HCEC 1CT (cell line): ENCODE measurements around the gene NDUFV1.

Experiments used
- DNase-seq: peaks from one replicate; pipeline ENCODE4 v3.0.0-alpha.2; 2017

The NDUFV1 gene

GRCh38 chr11:67606492-67607295 is at the start of gene NDUFV1:
NDUFV1 (plus strand) TSS chr11:67606936; CDS start chr11:67607005, 69 bp downstream.
- DNase-seq: peak; percentile 90

GRCh38 chr11:67558084-67558772 is 48.5 kb upstream of the NDUFV1 start:
- no peak for DNase-seq

DNA sequence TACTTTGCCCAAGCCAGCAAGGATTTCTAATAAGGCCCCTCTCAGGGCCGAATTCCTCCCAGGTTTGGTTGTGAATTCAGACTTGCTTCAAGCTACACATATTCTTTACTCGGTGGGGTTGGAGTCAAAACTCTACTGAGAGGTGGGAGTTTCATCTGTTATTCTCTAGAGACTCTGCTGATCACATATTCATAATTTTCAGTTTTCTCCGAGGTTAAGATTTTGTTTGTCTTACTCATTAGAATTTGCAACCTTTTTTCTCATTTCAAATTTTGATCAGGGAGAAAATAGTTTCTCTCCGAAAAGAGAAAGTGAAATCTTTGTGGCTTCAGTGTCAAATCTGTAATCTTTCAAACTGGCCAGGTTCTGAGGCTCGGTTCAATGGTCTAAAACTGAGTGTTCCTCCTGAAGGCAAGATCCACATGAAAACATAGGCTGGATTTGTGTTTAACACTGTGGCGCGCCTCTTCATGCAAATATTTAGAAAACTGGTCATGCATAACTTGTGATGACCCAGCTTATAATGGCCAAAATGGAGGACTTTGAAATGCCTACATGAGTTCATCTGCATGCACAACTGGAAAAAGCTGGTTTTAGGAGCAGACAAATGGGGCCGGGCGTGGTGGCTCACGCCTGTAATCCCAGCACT is 44.6 kb upstream of the NDUFV1 start:
- DNase-seq: no peak

DNA sequence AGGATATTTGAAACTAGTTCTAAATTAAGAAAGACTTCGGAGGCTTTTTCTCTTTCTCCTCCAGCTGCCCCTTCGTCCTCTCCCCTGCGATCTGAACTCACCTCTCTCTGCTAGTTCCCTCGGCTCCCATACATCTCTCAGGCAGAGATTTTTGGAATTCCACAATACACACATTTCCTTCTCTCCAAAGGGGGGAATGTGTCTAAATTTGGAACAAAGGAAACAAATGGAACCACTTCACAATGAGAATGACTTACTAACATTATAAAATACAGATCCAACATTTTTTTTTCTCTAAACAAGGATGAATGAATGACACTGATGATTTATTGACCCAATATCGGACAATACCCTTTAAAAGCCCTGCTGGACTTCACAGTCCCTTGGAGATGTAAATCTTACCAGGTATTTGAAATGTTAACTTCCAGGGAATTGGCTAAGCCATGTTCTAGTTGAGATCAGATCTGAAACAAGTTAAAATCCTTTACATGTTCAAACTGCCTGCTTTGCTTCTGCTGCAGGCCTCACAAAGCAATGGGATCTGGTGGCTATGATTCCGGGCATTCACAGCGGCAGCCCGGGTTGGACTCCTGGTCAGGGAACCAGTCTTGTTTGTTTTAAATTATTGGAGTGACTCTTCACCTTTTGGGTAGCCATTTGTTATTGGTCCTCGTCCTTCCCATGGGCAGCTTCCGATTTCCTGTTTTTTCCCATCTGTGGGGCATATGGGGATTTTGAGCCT is 43.6 kb upstream of the NDUFV1 start:
- no peak for DNase-seq

DNA sequence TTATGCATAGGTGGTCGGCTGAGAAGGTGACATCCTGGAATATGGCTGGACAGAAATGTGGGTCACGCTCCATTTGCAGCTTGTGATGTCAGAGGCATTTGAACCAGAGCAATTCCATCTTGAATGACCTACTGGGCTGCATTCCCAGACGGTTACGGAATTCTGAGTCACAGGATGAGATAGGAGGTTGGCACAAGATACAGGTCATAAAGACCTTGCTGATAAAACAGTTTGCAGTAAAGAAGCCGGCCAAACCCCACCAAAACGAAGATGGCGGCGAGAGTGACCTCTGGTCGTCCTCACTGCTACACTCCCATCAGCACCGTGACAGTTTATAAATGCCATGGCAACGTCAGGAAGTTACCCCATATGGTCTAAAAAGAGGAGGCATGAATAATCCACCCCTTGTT is 43.0 kb upstream of the NDUFV1 start:
- DNase-seq: peak; percentile 80

GRCh38 chr11:67564230-67564629 is 42.5 kb upstream of the NDUFV1 start:
- DNase-seq: peak; percentile 13

DNA sequence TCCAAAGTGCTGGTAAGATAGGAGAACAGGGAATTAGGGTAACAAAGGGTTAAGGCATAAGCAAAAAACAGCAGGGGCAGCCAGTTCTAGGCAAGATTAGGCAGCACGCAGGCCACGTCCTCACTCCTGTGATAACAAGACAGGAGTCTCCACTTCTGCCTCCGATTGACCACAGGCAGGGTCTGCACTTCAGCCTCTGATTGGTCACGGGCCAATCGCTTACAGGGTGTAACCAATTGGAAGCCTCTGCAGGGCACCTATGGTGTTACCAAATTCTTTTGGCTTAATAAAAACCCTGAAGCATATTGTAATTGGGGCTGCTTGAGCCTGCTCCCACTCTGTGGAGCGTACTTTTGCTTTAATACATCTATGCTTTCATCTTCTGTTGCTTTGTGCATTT is 35.3 kb upstream of the NDUFV1 start:
- no peak for DNase-seq

GRCh38 chr11:67572305-67572704 is 34.4 kb upstream of the NDUFV1 start:
- no peak for DNase-seq

DNA sequence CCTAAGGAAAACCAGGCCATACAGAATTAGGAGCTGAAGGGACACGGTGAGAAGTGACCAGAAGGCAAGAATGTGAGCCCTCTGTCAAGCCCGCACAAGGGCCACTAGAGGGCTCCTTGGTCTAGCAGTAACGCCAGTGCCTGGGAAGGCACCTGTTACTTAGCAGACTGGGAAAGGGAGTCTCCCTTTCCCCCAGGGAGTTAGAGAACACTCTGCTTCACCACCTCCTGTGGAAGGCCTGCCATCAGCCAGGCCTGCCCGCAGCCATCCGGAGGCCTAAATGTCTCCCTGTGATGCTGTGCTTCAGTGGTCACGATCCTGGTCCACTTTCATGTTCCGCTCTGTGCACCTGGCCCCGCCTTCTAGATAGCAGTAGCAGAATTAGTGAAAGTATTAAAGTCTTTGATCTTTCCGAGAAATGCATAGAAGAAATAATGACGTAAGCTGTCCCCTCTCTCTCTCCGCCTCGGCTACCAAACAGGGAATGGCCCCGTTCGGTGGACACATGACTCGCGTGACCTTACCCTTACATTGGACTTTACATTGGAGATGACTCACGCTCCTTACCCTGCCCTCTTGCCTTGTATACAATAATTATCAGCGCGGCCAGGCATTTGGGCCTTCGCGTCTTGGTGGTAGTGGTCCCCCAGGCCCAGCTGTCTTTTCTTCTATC is 33.9 kb upstream of the NDUFV1 start:
- peak; percentile 26 for DNase-seq

DNA sequence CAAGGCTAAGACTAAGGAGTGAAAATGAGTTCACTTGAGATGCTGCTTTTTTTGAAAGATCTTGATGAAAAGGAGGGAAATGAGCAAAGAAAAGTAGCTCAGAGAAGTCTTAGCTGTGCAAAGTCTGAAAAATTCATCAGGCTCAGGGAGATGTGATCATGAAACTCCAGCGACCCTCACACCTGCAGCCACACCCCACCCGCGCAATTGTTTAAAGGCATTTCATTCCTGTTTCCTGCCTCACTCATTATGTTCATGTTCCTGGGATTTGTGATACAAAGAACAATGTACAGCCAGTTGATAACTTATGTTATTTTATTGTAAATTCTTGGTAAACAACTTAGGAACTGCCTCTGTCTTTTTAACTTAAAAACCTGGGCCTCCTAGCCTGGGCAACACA is 31.8 kb upstream of the NDUFV1 start:
- DNase-seq: no peak

DNA sequence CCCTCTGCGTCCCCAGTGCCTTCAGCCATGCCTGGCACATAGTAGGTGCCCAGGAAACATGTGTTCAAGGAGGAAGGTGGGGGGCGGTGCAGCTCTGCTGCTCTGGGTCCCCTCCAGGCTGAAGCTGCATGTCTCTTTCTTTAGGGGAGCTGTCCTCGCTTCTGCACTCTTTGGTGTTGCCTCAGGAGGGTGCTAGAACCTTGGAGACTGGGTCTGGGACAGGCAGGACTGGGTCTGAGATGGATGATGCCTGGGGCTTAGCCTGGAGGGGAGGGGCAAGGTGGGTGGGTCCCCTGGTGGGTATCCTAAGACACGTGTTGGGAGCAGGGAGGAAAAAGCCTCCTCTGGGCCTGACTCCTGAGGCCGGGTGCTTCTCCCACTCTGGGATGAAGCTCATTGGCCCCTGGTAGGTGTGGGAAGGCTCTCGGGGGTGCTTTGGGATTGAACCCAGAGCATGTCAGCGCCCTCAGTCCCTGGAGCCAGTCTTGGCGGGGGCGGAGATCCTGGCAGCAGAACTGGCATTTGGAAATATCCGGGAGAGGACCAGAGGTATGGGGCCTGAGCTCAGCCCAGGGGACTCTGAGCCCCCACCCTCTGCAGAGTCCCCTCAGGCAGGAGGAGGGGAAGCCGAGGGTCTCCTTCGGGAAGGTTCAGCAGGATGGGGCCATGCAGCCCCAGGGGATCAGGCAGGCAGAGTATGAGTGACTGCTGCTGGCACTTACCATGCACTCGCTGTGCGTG is 29.8 kb upstream of the NDUFV1 start:
- DNase-seq: no peak

DNA sequence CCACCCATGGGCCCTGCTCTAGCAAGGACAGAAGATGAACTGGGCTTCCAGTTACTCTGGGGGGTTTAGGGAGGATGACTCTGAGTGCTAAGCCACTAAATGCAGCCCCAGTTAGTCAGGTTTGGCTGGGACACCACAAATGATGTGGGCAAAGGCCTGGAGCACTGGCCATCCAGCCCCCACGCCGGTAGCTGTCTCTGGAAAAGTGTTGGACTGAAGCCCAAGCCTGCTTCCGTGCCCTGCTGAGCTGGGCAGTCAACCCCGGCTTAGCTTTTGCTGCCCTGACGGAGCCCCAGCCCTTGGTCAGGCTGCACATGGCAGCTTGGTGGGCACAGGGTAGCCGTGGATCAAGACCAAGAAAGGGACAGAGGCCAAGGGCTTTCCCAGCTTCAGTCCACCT is 28.8 kb upstream of the NDUFV1 start:
- no peak for DNase-seq

DNA sequence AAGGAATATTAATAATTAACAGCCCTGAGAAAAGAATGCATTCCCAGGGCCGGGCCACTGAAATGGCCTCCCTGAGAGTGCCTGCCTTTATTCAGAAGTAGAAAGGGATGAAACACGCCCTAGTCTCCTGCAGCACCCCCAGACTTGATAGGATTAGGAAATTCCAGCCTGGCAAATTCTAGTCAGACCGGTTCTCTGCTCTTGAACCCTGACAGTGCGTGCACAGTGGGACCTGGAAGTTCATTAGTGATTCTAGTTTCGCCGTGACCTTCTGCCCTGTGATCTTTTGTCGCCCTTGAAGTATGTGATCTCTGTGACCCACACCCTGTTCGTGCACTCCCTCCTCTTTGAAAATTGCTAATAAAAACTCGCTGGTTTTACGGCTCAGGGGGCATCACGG is 25.3 kb upstream of the NDUFV1 start:
- no peak for DNase-seq

- no peak for DNase-seq
Observed at GRCh38 chr11:67582011-67582410, 24.7 kb upstream of the NDUFV1 start.

GRCh38 chr11:67583247-67584204 is 23.2 kb upstream of the NDUFV1 start, which contains the start of gene GSTP1:
GSTP1 (plus strand) TSS chr11:67583812; CDS start chr11:67583844, 32 bp downstream.
- peak; percentile 90 for DNase-seq

- DNase-seq: peak; percentile 31
Observed at GRCh38 chr11:67584205-67584880, 22.4 kb upstream of the NDUFV1 start.

DNA sequence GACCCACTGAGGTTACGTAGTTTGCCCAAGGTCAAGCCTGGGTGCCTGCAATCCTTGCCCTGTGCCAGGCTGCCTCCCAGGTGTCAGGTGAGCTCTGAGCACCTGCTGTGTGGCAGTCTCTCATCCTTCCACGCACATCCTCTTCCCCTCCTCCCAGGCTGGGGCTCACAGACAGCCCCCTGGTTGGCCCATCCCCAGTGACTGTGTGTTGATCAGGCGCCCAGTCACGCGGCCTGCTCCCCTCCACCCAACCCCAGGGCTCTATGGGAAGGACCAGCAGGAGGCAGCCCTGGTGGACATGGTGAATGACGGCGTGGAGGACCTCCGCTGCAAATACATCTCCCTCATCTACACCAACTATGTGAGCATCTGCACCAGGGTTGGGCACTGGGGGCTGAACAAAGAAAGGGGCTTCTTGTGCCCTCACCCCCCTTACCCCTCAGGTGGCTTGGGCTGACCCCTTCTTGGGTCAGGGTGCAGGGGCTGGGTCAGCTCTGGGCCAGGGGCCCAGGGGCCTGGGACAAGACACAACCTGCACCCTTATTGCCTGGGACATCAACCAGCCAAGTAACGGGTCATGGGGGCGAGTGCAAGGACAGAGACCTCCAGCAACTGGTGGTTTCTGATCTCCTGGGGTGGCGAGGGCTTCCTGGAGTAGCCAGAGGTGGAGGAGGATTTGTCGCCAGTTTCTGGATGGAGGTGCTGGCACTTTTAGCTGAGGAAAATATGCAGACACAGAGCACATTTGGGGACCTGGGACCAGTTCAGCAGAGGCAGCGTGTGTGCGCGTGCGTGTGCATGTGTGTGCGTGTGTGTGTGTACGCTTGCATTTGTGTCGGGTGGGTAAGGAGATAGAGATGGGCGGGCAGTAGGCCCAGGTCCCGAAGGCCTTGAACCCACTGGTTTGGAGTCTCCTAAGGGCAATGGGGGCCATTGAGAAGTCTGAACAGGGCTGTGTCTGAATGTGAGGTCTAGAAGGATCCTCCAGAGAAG is 21.6 kb upstream of the NDUFV1 start:
- DNase-seq: no peak

DNA sequence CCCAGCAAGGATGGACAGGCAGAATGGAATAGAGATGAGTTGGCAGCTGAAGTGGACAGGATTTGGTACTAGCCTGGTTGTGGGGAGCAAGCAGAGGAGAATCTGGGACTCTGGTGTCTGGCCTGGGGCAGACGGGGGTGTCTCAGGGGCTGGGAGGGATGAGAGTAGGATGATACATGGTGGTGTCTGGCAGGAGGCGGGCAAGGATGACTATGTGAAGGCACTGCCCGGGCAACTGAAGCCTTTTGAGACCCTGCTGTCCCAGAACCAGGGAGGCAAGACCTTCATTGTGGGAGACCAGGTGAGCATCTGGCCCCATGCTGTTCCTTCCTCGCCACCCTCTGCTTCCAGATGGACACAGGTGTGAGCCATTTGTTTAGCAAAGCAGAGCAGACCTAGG is 20.8 kb upstream of the NDUFV1 start:
- no peak for DNase-seq
